H1 (cell line): ENCODE measurements around the gene EXD3. TPM values are rescaled to one million over a fixed set of nuclear protein-coding genes. Genes with fewer than 3 reads are reported as not detected.

Experiments used
- EZH2 ChIP-seq: fragments of 200-600 bp; sonication (generic); IDR thresholded peaks from 2 replicates; pipeline ENCODE4 v1.7.1; 2012; ENCODE audit warnings: low read depth, mild to moderate bottlenecking, moderate library complexity, low read length, inconsistent platforms; ENCODE audit not compliant: severe bottlenecking
- RNF2 ChIP-seq: fragments of 200-900, 300-1000 bp; sonication (generic); IDR thresholded peaks from 2 replicates; pipeline ENCODE4 v1.7.1; 2016; ENCODE audit warnings: borderline replicate concordance, low read depth, mild to moderate bottlenecking, antibody characterized with exemption, low read length; ENCODE audit not compliant: poor library complexity, severe bottlenecking; ENCODE audit errors: missing control alignments
- SIX5 ChIP-seq: IDR thresholded peaks from 2 replicates; pipeline ENCODE4 v1.6.1; 2011; ENCODE audit warnings: mild to moderate bottlenecking, low read depth, low read length
- SP2 ChIP-seq: IDR thresholded peaks from 2 replicates; pipeline ENCODE4 v1.6.1; 2012; ENCODE audit warnings: mild to moderate bottlenecking, low read length, inconsistent platforms
- TBP ChIP-seq: IDR thresholded peaks from 2 replicates; pipeline ENCODE4 v1.6.1; 2011; ENCODE audit warnings: low read depth, low read length, improper control_type of control experiment
- TCF12 ChIP-seq: IDR thresholded peaks from 2 replicates; pipeline ENCODE4 v1.6.1; 2011; ENCODE audit warnings: low read depth, mild to moderate bottlenecking, low read length
- polyA plus RNA-seq, 7 experiments: library from polyadenylated mRNA; depleted of rRNA in 3 of 7; stranded (reverse) in 5 of 7; unstranded in 2 of 7; fragments of >200 nt in 5 of 7; fragments of 200-250 nt in 2 of 7; gene quantifications; 1 replicate in 5 of 7; 2 replicates in 1 of 7; 4 replicates in 1 of 7; pipeline versions ENCODE4 v1.2.1 to v1.2.3, GENCODE V29; 2011 to 2013; ENCODE audit warnings: missing spikeins in 2 of 7, mixed read lengths in 2 of 7
- total RNA-seq: library from RNA; stranded (reverse); fragmentation: NEBNext Ultra II Directional; extraction: Animal tissue kit (Norgen Biotek cat#: 25700); gene quantifications from 2 replicates; pipeline ENCODE4 v1.2.1, GENCODE V29; 2021
- TF ChIP-seq, protein P1 (sequence below): fragments of 300-600 bp; sonication (generic); IDR thresholded peaks from 2 replicates; pipeline ENCODE4 v1.7.1; 2012; ENCODE audit warnings: low read length, moderate library complexity, mild to moderate bottlenecking, inconsistent platforms; ENCODE audit not compliant: insufficient replicate concordance

The EXD3 gene
- total and polyA plus RNA-seq, 2 of the 8 experiments (the other 6 are each of a cell fraction or from before 2014, with no cell fraction given) = 7.2 to 9.4 TPM

DNA sequence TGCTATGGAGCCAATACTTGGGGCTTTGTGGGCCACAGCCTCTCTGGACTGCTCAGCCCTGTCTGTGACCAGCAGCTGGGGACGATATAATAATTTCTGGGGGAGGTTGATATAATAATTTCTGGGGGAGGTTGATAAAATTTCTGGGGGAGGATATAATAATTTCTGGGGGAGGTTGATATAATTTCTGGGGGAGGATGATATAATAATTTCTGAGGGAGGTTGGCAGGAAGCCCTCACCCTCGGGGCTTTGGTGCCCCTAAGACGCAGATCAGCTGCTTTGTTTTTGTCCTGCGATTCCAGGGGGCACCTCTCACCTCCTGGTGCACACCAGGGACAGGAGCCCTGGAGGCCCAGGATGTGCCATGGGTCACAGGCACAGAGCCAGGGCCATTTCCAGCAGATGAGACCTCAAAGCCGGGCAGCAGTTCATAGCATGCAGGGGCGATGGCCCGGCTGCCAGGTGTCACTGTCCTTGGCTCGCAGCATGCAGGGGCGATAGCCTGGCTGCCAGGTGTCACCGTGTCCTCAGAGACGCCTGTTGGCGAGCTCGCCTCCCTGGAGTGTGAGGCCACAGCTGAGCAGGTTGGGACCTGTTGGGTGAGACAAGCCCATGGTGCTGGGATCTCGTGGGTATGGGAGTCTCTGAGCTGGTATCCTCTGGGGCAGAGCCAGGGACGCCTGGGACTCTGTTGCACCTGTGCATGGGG is 149.2 kb downstream of the EXD3 start (continued):
- TF ChIP-seq, protein P1, sequence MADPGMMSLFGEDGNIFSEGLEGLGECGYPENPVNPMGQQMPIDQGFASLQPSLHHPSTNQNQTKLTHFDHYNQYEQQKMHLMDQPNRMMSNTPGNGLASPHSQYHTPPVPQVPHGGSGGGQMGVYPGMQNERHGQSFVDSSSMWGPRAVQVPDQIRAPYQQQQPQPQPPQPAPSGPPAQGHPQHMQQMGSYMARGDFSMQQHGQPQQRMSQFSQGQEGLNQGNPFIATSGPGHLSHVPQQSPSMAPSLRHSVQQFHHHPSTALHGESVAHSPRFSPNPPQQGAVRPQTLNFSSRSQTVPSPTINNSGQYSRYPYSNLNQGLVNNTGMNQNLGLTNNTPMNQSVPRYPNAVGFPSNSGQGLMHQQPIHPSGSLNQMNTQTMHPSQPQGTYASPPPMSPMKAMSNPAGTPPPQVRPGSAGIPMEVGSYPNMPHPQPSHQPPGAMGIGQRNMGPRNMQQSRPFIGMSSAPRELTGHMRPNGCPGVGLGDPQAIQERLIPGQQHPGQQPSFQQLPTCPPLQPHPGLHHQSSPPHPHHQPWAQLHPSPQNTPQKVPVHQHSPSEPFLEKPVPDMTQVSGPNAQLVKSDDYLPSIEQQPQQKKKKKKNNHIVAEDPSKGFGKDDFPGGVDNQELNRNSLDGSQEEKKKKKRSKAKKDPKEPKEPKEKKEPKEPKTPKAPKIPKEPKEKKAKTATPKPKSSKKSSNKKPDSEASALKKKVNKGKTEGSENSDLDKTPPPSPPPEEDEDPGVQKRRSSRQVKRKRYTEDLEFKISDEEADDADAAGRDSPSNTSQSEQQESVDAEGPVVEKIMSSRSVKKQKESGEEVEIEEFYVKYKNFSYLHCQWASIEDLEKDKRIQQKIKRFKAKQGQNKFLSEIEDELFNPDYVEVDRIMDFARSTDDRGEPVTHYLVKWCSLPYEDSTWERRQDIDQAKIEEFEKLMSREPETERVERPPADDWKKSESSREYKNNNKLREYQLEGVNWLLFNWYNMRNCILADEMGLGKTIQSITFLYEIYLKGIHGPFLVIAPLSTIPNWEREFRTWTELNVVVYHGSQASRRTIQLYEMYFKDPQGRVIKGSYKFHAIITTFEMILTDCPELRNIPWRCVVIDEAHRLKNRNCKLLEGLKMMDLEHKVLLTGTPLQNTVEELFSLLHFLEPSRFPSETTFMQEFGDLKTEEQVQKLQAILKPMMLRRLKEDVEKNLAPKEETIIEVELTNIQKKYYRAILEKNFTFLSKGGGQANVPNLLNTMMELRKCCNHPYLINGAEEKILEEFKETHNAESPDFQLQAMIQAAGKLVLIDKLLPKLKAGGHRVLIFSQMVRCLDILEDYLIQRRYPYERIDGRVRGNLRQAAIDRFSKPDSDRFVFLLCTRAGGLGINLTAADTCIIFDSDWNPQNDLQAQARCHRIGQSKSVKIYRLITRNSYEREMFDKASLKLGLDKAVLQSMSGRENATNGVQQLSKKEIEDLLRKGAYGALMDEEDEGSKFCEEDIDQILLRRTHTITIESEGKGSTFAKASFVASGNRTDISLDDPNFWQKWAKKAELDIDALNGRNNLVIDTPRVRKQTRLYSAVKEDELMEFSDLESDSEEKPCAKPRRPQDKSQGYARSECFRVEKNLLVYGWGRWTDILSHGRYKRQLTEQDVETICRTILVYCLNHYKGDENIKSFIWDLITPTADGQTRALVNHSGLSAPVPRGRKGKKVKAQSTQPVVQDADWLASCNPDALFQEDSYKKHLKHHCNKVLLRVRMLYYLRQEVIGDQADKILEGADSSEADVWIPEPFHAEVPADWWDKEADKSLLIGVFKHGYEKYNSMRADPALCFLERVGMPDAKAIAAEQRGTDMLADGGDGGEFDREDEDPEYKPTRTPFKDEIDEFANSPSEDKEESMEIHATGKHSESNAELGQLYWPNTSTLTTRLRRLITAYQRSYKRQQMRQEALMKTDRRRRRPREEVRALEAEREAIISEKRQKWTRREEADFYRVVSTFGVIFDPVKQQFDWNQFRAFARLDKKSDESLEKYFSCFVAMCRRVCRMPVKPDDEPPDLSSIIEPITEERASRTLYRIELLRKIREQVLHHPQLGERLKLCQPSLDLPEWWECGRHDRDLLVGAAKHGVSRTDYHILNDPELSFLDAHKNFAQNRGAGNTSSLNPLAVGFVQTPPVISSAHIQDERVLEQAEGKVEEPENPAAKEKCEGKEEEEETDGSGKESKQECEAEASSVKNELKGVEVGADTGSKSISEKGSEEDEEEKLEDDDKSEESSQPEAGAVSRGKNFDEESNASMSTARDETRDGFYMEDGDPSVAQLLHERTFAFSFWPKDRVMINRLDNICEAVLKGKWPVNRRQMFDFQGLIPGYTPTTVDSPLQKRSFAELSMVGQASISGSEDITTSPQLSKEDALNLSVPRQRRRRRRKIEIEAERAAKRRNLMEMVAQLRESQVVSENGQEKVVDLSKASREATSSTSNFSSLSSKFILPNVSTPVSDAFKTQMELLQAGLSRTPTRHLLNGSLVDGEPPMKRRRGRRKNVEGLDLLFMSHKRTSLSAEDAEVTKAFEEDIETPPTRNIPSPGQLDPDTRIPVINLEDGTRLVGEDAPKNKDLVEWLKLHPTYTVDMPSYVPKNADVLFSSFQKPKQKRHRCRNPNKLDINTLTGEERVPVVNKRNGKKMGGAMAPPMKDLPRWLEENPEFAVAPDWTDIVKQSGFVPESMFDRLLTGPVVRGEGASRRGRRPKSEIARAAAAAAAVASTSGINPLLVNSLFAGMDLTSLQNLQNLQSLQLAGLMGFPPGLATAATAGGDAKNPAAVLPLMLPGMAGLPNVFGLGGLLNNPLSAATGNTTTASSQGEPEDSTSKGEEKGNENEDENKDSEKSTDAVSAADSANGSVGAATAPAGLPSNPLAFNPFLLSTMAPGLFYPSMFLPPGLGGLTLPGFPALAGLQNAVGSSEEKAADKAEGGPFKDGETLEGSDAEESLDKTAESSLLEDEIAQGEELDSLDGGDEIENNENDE = no peak
- TF ChIP-seq SP2 (no peak), RNF2 (no peak), EZH2 (no peak), TBP (no peak), TCF12 (no peak), SIX5 (no peak)
